ENCODE results near the gene LENG9. TPM values are rescaled to one million over a fixed set of nuclear protein-coding genes. Genes with fewer than 3 reads are reported as not detected.
"Not testable (repeated sequence)": the region's sequence is repeated elsewhere in the genome, so short reads cannot be mapped to it uniquely, and the experiment has no call there.

LENG9 gene
- polyA plus RNA-seq (2012; ENCODE audit: insufficient read depth, insufficient read length), result 2.4 TPM

DNA sequence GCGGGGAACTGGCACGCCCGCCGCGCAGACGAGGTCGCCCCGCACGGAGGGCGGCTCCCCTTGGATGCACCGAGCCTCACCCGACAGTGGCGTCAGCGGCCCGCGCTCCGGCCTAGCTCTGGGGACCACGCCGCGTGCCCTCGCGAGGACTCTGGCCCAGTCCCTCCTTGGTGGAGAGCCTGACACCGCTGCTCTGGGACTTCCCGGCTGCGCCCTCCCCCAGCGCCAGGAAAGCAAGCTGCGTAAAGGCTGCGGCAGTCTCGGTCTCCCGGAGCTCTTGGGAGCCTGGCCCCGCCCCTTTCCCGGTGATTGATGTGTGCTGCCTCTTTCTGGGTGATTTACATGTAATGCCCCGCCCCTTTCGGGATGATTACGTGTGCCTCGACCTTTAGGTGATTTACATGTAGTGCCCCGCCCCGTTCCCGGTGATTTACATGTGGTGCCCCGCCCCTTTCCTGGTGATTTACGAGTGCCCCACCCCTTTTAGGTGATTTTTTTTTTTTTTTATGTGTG, at the start of gene LENG9:
Gene LENG9, minus strand, starts transcription at position 248 of the 513 bp plus-strand sequence. CDS start 252 bp downstream, outside the sequence.
- DNase-seq (ENCODE audit: low read depth, low spot score), result peak; percentile 96
- H3K4me3 ChIP-seq (ENCODE audit: low read length), result peak within 1 kb of the TSS; percentile 70

DNA sequence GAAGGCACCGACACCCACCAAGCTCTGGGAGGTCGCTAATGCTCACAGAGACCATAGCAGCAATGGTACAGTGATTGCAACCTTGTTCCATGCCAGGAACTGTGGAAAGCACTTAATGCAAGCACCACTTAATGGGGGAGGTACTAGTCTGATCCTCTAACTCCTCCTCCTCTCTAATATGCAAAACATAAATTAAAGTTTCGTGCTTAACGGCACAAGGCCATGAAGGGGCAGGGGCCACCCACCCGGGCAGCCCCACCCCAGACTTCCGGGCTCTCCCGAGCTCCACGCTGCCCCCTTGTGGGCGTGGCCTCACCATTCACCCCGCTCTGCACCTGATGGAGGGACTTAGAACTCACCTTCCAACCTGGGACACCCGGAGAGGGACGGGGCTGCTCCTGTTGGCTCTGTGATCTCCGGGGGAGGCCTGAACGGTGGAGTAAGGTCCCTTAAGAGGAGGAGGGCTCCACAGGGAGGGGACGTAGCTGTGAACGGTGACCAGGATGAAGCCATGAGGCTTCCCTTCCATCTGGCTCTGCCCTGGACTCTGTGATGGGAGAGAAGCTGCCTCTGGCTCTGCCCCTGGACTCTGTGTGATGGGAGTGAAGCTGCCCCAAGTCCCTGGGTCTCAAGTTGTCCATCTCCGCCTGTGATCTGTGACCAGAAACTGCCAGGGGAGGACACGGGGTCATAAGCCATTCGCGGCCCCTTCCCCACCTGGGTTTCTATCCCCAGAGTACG, 45.8 kb upstream of the LENG9 start:
- DNase-seq (ENCODE audit: low read depth, low spot score); H3K4me3 ChIP-seq (ENCODE audit: low read length): not testable (repeated sequence)

DNA sequence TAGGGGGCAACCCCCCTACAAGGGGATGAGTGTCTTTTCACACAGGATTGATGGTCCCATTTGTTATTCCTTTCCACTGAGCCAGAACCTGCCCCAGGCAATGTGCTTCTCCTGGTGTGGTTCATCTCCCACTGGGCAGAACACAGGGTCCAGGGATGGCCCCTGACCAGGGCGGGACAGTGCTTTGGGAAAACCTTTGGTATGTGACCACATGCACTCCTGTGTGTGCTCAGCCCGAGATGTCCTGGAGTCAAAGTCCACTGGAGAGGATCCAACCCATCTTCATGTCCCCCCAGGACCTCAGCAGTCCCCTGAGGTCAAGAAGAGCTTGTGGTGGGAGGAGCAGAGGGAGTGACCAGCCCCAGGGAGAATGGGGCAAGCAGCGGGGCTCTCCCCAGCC, 44.9 kb upstream of the LENG9 start:
- not testable (repeated sequence) for DNase-seq (ENCODE audit: low read depth, low spot score); H3K4me3 ChIP-seq (ENCODE audit: low read length)

DNA sequence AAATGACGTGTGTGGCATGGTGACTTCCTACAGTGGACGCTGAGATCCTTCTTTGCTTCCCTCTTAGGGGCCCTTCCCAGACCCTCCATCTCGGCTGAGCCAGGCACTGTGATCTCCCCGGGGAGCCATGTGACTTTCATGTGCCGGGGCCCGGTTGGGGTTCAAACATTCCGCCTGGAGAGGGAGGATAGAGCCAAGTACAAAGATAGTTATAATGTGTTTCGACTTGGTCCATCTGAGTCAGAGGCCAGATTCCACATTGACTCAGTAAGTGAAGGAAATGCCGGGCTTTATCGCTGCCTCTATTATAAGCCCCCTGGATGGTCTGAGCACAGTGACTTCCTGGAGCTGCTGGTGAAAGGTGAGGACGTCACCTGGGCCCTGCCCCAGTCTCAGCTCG, 44.2 kb upstream of the LENG9 start:
- no peak overlapping the region for H3K4me3 ChIP-seq (ENCODE audit: low read length)
- no peak for DNase-seq (ENCODE audit: low read depth, low spot score)

DNA sequence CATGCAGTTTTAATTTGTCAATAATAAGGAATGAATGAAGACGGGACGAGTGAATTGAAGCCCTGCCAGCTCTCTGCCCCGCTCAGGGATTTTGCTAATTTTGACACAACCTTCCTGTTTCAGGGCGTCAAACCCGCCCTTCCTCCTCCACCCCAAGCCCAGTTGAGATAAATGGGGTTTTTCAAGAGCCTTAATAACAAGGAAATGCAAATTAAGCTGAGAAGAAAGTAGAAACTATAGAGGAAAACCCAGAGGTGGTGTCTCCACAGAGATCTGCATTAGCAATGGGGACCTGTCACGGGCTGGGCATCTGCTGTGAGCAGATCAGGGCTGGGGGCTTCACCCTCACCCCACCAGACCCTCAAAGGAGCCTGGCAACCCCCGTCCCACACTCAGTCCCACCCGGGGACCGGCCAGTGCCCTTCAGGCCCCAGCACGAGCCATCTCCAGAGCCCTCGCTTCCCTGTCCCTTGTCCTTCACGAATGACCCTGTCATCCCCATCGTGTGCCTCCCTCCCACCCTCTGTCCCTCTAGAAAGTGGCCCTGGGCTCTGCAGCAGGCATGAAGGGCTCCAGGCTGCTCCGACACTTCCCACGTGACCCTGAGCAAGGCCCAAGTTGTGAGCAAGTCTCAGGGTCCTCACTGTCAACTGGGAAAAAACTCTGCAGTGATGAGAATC, 43.6 kb upstream of the LENG9 start:
- H3K4me3 ChIP-seq (ENCODE audit: low read length); DNase-seq (ENCODE audit: low read depth, low spot score): not testable (repeated sequence)

DNA sequence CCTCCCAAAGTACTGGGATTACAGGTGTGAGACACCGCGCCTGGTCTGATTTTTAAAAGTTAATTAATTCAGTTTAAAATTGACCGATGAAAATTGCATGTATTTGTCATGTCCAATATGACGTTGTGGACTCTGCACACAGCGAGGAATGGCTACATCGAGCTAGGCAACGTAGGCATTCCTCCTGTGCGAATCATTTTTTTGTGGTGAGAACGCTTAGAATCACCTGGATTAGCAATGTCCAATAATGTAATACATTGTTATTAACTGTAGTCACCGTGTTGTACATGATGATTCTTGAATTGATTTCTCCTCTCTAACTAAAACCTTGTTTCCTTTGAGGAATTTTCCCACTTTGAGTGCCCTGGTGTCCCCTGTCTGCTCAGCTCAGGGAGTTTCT, 42.5 kb upstream of the LENG9 start:
- DNase-seq (ENCODE audit: low read depth, low spot score), result no peak
- no peak overlapping the region for H3K4me3 ChIP-seq (ENCODE audit: low read length)

DNA sequence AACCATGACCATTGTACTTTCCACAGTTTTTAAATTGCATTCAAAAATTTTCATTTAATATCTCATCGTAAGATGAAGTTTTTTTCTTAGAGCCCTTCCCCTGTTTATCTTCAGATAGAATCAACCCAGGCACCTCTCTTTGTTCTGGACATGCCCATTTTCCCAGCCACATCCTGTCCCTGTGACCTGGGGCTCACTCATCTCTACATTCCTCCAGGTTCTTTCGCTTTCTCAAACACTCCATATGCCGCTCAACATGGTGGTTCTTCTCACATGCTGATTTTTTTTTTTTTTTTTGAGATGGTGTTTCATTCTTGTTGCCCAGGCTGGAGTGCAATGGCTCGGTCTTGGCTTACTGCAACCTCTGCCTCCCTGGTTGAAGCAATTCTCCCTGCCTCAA, 42.0 kb upstream of the LENG9 start:
- DNase-seq (ENCODE audit: low read depth, low spot score), result not testable (repeated sequence)

DNA sequence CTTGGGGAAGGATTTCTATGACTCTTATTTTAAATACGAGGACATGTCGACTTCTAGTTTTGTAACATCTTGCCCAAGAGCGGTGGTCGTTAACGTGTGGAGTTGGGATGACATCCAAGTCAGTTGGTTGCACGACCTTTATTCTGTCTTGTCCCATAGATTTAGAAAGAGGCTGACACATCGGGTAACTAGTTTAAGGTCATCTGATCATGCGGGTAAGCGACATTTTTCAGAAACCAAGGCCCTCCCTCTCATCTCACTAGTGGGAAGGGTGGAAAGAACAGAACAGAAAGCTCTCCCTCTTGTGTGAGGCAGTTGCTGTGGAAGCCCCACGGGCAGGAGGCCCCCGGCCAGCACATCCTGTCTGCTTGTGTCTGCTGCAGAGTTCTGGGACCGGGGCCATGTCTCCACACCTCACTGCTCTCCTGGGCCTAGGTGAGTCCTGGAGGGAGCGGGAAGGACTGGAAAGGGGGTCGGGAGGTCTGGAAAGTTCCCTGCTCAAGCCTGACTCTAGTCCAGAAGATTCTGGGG, 39.0 kb upstream of the LENG9 start, which contains the start of gene LAIR2:
Gene LAIR2, plus strand, starts transcription at position 314 of the 531 bp plus-strand sequence. Its CDS starts 88 bp downstream, at position 402.
- peak within 1 kb of the TSS; percentile 38 for H3K4me3 ChIP-seq (ENCODE audit: low read length)
- no peak for DNase-seq (ENCODE audit: low read depth, low spot score)

More for the DNA sequence above, 42.0 kb upstream of the LENG9 start:
- H3K4me3 ChIP-seq (ENCODE audit: low read length), result not testable (repeated sequence)

DNA sequence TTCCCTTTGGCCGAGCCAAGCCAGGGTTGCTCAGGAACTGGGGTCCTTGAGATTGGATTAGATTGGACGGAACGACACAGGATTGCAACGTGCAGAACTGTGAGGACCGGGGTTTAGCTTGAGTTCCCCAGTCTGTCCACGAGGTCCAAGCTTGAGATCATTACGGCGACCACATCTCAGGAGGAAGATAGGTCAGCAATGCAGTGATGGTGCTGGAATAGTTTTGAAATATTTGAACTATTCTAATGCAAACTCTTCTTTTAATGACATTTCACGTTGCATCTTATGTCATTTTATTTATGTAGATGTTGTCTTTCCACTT, 34.8 kb upstream of the LENG9 start:
- DNase-seq (ENCODE audit: low read depth, low spot score), result not testable (repeated sequence)
- peak overlapping the region; percentile 38 for H3K4me3 ChIP-seq (ENCODE audit: low read length)

DNA sequence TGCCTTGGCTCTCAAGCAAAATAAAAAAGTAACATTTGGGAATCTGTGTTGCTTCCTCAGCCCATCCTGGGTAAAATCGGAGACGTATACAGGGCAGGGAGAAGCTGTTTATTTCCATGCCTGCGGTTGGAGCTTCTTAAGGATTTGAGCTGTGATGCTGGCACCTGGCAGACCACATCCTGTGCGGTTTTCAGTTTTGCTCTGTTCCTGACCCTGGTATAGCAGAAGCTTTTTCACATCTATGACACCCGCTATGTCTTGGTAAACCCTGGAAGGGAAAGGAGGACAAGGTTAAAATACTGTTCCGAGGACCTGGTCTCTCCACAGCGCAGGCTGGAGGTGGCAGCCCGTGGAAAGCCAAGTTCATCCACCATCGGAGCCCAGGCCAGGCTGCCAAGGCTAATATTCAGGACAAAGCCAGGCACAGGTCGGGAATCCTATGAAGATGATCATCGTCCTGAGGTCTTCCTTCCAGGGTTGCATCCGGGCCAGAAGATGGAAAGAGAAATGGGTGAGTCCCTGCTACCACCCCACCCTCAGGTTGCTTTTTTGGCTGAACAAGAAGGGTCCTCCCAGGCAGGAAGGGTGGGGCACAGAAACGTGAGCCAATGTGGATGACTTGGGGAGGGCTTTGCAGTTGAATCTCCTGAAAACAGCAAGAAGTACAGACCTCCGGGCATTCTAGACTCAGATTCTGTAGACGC, 34.3 kb upstream of the LENG9 start:
- DNase-seq (ENCODE audit: low read depth, low spot score), result peak; percentile 60
- H3K4me3 ChIP-seq (ENCODE audit: low read length), result peak overlapping the region; percentile 38

DNA sequence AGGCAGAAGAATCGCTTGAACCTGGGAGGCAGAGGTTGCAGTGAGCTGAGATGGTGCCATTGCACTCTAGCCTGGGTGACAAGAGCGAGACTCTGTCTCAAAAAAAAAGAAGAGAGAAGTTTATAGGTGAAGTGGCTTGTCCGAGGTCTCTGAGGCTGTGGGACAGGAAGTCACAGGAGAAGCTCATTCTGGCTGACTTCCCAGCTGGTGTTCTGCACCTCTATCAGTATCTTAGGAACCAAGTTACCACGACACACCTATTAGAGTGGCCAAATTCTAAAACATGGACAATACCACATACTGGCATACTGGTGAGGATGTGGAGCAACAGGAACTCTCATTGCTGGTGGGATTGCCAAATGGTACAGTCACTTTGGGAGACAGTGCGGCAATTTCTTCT, 31.7 kb upstream of the LENG9 start:
- not testable (repeated sequence) for DNase-seq (ENCODE audit: low read depth, low spot score); H3K4me3 ChIP-seq (ENCODE audit: low read length)

DNA sequence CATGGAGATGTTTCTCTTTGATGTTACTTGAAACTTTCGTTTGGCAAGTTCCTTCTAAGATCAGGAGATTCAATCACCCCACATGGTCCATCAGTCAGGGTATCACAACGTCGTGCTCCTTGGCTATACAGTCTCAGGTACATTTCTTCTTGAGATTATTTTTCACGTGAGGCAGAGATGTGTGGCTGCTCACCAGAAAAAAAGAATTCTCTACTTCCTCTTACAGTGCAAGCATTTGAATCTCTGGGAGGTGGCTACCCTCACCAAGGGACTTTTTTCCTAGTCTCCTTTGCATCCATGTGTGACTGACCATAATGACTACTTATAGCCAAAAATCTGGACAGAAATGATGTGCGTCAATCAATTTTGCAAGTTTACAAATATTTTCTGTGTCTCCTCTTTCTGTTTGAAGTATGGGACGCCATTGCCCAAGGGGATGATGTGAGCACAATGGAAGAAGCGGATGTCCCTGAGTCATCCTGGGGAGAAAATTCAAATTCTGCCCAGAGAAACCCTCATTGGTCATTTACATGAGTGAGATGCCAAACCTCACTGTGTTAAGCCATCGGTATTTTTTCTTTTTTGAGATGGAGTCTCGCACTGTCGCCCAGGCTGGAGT, 30.5 kb upstream of the LENG9 start:
- no peak for DNase-seq (ENCODE audit: low read depth, low spot score)
- H3K4me3 ChIP-seq (ENCODE audit: low read length), result no peak overlapping the region

DNA sequence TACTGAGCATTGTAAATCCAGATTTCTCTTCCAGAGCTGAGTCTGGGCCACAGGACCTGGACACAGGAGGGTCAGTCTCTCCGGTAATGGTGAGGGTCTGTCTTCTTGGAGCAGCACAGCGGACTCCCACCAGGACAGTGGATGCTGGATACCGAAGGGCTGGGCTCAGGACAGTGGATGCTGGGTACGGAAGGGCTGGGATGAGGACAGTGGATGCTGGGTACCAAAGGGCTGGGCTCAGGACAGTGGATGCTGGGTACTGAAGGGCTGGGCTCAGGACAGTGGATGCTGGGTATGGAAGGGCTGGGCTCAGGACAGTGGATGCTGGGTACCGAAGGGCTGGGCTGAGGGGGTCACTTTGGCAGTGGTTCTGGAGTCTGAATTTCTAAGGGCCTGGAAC, 29.5 kb upstream of the LENG9 start:
- not testable (repeated sequence) for DNase-seq (ENCODE audit: low read depth, low spot score)
- peak overlapping the region; percentile 44 for H3K4me3 ChIP-seq (ENCODE audit: low read length)

DNA sequence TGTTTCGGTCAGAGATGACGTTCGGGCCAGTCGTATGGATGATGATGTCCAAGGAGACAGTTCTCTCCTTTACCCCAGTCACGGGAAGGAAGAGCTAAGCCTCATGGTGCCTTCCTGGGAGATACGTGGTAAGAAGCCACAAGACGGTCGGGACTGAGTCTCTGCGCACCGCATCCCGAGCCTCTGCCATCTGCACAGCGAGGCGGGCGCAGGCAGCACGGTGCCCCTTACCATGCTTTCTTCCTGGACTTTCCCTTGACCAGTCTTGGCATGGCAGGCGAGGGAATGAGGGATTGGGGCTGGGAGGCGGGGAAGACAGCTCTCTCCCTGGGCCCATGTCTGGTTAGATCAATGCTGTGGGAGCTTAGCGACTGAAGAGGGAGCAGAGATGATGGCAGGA, 29.0 kb upstream of the LENG9 start:
- DNase-seq (ENCODE audit: low read depth, low spot score), result no peak

DNA sequence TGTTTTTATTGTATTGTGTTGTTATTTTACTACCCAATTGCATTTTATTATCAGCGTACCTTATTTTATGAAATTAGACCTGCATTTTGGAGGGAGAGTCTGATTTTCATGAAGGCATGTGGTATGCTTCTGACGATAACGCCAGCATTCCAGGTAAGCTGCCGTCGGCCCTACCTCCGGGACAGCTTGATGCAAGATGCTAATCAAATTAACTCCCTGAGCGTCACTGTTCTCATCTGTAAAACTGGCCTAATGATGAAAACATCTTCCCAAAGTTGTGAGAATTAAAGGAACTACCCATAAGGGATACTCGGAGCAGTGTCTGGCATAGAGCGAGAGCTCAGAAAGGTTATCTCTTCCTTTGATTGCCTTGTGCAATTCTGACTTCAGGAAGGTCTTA, 26.2 kb upstream of the LENG9 start:
- DNase-seq (ENCODE audit: low read depth, low spot score), result no peak
- H3K4me3 ChIP-seq (ENCODE audit: low read length), result no peak overlapping the region

More for the DNA sequence above, 29.0 kb upstream of the LENG9 start:
- H3K4me3 ChIP-seq (ENCODE audit: low read length), result no peak overlapping the region

DNA sequence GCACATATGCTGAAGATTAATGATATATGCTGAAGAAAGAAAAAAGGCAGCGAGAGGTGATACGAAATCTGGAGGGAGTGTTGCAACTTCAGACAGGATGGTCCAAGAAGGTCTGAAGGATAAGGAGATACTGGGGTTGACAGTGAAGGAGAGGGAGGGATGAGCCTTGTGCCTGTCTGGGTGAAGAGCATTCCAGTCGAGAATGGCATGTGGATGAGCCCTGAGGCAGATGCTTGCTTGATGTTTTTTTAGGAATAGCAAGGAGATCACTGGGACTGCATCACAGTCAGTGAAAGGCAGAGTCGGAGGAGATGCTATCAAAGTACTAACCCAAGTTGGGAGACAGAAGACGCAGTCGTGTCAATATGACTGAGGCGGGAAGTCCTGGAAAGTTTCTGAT, 25.8 kb upstream of the LENG9 start:
- H3K4me3 ChIP-seq (ENCODE audit: low read length), result no peak overlapping the region
- DNase-seq (ENCODE audit: low read depth, low spot score), result no peak

DNA sequence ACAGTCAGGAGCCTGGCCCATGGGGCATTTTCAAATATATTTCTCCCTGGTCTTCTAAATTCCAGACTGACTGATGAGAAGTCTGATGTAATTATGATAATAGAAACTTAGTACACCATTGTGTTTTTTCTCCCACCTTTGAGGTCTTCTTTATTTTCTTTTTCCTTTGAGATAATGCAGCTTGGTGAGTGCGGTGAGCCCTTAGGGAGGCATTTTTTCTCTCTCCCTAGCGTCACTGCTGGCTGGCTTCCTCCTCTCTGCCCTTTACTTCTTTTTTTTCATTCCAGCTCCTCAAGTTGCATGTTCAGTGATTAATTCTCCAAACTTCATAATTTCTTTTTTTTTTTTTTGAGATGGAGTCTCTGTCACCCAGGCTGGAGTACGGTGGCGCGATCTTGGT, 22.3 kb upstream of the LENG9 start:
- no peak for DNase-seq (ENCODE audit: low read depth, low spot score)
- H3K4me3 ChIP-seq (ENCODE audit: low read length), result no peak overlapping the region

DNA sequence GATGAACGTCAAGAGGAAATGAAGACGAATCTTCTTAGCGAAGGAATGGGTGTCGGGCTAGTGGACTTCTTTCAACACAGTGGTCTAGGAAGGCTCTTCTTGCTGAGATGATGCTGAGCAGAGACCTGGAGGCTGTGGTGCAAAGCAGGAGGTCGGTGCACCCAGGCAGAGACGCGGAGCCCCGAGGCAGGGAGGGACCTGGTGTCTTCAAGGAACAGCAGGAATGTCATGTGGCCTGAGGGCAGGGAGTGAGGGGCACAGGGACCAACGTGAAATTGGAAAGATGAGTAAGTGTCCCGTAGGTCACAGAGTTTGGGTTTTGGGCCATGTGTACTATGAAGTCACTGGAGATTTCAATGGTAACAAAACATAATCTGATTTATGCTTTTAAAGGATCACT, 20.9 kb upstream of the LENG9 start:
- no peak overlapping the region for H3K4me3 ChIP-seq (ENCODE audit: low read length)
- DNase-seq (ENCODE audit: low read depth, low spot score), result no peak

DNA sequence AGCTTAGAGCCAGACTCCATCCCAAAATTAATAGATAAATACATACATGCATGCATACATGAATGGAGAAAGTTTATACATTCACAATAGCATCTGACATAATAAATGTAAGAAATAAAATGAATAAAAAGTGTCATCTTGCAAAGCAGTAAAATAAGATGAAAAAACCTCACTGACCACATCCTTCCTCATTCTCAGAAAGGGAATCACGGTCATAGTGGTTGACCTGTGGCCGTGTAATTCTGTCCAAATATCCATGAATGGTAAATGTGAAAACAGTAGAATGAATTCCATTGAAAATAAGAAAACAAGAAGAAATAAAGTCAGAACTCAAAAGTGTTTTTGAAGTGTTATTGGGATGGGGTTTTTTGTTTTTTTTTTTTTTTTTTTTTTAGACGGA, 19.3 kb upstream of the LENG9 start:
- no peak for DNase-seq (ENCODE audit: low read depth, low spot score)
- H3K4me3 ChIP-seq (ENCODE audit: low read length), result no peak overlapping the region
